ENCODE results near the gene GPR137B. TPM values are rescaled to one million over a fixed set of nuclear protein-coding genes. Genes with fewer than 3 reads are reported as not detected.

The GPR137B gene
- total RNA-seq, 1 donor from 2014 or later, result 11.8 TPM

- no peaks in the 10 kb centered on the region for H3K27me3 Mint-ChIP-seq (ENCODE audit: low read depth)
- DNase-seq (ENCODE audit: low read depth, low spot score), result no peak
- peaks cover 17% of the 10 kb centered on the region for H3K9me3 Mint-ChIP-seq
- H3K4me1 Mint-ChIP-seq, result no peaks in the 10 kb centered on the region
- peaks cover 21% of the 10 kb centered on the region for H3K36me3 Mint-ChIP-seq (ENCODE audit: low read depth)
- no peak overlapping the region for H3K4me3 Mint-ChIP-seq
- no peak for TF ChIP-seq CTCF (conservative IDR thresholded peaks at IDR 0.05)
- H3K27ac Mint-ChIP-seq (ENCODE audit: unreplicated experiment), result no peak overlapping the region
Observed at GRCh38 chr1:236258114-236258622, 115.8 kb downstream of the GPR137B start.

Other genes starting within 250 kb of the GPR137B start
- gene NID1, start 77.4 kb upstream of the GPR137B start, total RNA-seq, result 88.7 and 90.3 TPM in 2 replicates
- gene ERO1B, start 139.4 kb downstream of the GPR137B start, total RNA-seq, result 1.0 and 1.6 TPM in 2 replicates